Hepatocyte (in vitro differentiated cells): ENCODE results near the gene BEAN1. TPM values are rescaled to one million over a fixed set of nuclear protein-coding genes. Genes with fewer than 3 reads are reported as not detected.

Experiments used
- DNase-seq: peaks from one replicate; pipeline ENCODE4 v3.0.0-alpha.2; 2016; ENCODE audit warnings: low spot score
- H2AFZ ChIP-seq: fragments of 200-600 bp; sonication (generic); 2 replicates; pipeline ENCODE4 v1.6.0; 2016; ENCODE audit warnings: antibody characterized with exemption, mild to moderate bottlenecking
- H3K27ac ChIP-seq: fragments of 200-600 bp; sonication (generic); 2 replicates; pipeline ENCODE4 v1.5.1; 2016; ENCODE audit warnings: mild to moderate bottlenecking
- H3K27me3 ChIP-seq: fragments of 200-600 bp; sonication (generic); 2 replicates; pipeline ENCODE4 v1.6.1; 2016
- H3K36me3 ChIP-seq: fragments of 200-600 bp; sonication (generic); replicated peaks from 2 replicates; pipeline ENCODE4 v1.5.1; 2016; ENCODE audit warnings: low read depth; ENCODE audit not compliant: insufficient read depth
- H3K4me1 ChIP-seq: fragments of 200-600 bp; sonication (generic); 2 replicates; pipeline ENCODE4 v1.5.1; 2016; ENCODE audit warnings: mild to moderate bottlenecking, moderate library complexity; ENCODE audit not compliant: insufficient read depth
- H3K4me2 ChIP-seq: fragments of 200-600 bp; sonication (generic); 2 replicates; pipeline ENCODE4 v1.6.0; 2016
- H3K4me3 ChIP-seq: fragments of 200-600 bp; sonication (generic); 2 replicates; pipeline ENCODE4 v1.5.1; 2016; ENCODE audit warnings: mild to moderate bottlenecking
- H3K79me2 ChIP-seq: fragments of 200-600 bp; sonication (generic); 2 replicates; pipeline ENCODE4 v1.6.0; 2017; ENCODE audit warnings: mild to moderate bottlenecking
- H3K9me2 ChIP-seq: fragments of 200-600 bp; sonication (generic); replicated peaks from 2 replicates; pipeline ENCODE4 v1.6.0; 2017; ENCODE audit warnings: mild to moderate bottlenecking; ENCODE audit not compliant: insufficient read depth
- H3K9me3 ChIP-seq: fragments of 200-600 bp; sonication (generic); 2 replicates; pipeline ENCODE4 v1.5.1; 2016; ENCODE audit warnings: low read depth, mild to moderate bottlenecking
- H4K20me1 ChIP-seq: fragments of 200-600 bp; sonication (generic); 2 replicates; pipeline ENCODE4 v1.6.0; 2016; ENCODE audit warnings: mild to moderate bottlenecking; ENCODE audit not compliant: insufficient read depth, poor library complexity, severe bottlenecking
- EZH2 ChIP-seq: fragments of 200-600 bp; sonication (generic); IDR thresholded peaks from 2 replicates; pipeline ENCODE4 v1.6.1; 2016; ENCODE audit warnings: antibody characterized with exemption, mild to moderate bottlenecking, borderline replicate concordance
- EZH2phosphoT487 ChIP-seq: fragments of 200-600 bp; sonication (generic); IDR thresholded peaks from one replicate; pipeline ENCODE4 v1.6.1; 2018; ENCODE audit warnings: antibody characterized with exemption, mild to moderate bottlenecking, low read depth, moderate library complexity; ENCODE audit not compliant: unreplicated experiment, severe bottlenecking
- WGBS: methylation state at CpG from one replicate; pipeline ENCODE4 v1.1.6; 2016; ENCODE audit warnings: low lambda C conversion rate; ENCODE audit errors: missing lambda C conversion rate; 5-methylcytosine and 5-hydroxymethylcytosine counted together
- polyA plus RNA-seq: library from polyadenylated mRNA; unstranded; fragments of >200 nt; fragmentation: Nextera tagmentation; extraction: Ambion mirVana; gene quantifications from 2 replicates; pipeline ENCODE4 v1.2.1, GENCODE V29; 2016
- total RNA-seq: library from RNA; depleted of rRNA; stranded (reverse); fragments of >200 nt; gene quantifications from 2 replicates; pipeline ENCODE4 v1.2.3, GENCODE V29; 2014
- TF ChIP-seq, protein P1 (sequence below): fragments of 200-600 bp; sonication (generic); IDR thresholded peaks from 2 replicates; pipeline ENCODE4 v1.5.1; 2016; ENCODE audit warnings: antibody characterized with exemption, mild to moderate bottlenecking; ENCODE audit not compliant: poor library complexity

Gene BEAN1
- total and polyA plus RNA-seq, 2 experiments from 2014 or later: 0.63 to 1.8 TPM

GRCh38 chr16:66389256-66390176 lies 37.6 kb upstream of the BEAN1 start:
- DNase-seq: no peak
- WGBS: 97% methylated on average over 13 of the region's 13 CpGs
- no peaks in the 10 kb centered on the region for H3K9me3 ChIP-seq

GRCh38 chr16:66390346-66391108 lies 36.6 kb upstream of the BEAN1 start:
- no peaks in the 10 kb centered on the region for H3K36me3 ChIP-seq
- no peaks in the 10 kb centered on the region for H3K27me3 ChIP-seq
- H3K9me3 ChIP-seq: no peaks in the 10 kb centered on the region
- H4K20me1 ChIP-seq: no peaks in the 10 kb centered on the region
- TF ChIP-seq, protein P1, sequence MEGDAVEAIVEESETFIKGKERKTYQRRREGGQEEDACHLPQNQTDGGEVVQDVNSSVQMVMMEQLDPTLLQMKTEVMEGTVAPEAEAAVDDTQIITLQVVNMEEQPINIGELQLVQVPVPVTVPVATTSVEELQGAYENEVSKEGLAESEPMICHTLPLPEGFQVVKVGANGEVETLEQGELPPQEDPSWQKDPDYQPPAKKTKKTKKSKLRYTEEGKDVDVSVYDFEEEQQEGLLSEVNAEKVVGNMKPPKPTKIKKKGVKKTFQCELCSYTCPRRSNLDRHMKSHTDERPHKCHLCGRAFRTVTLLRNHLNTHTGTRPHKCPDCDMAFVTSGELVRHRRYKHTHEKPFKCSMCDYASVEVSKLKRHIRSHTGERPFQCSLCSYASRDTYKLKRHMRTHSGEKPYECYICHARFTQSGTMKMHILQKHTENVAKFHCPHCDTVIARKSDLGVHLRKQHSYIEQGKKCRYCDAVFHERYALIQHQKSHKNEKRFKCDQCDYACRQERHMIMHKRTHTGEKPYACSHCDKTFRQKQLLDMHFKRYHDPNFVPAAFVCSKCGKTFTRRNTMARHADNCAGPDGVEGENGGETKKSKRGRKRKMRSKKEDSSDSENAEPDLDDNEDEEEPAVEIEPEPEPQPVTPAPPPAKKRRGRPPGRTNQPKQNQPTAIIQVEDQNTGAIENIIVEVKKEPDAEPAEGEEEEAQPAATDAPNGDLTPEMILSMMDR: no peak
- TF ChIP-seq EZH2phosphoT487 (no peak), EZH2 (no peak)
- H3K4me1 ChIP-seq: no peaks in the 10 kb centered on the region
- no peak overlapping the region for H3K4me3 ChIP-seq
- no peaks in the 10 kb centered on the region for H3K79me2 ChIP-seq
- H3K9me2 ChIP-seq: no peaks in the 10 kb centered on the region
- H3K27ac ChIP-seq: no peak overlapping the region
- H2AFZ ChIP-seq: no peak overlapping the region
- 85% methylated on average over 14 of the region's 14 CpGs for WGBS
- no peak overlapping the region for H3K4me2 ChIP-seq
- DNase-seq: no peak

More at GRCh38 chr16:66389256-66390176, 37.6 kb upstream of the BEAN1 start:
- Histone ChIP-seq H3K9me2 (no peaks in the 10 kb centered on the region), H3K36me3 (no peaks in the 10 kb centered on the region), H3K4me2 (no peak overlapping the region), H2AFZ (no peak overlapping the region), H3K4me3 (no peak overlapping the region), H3K27ac (no peak overlapping the region), H4K20me1 (no peaks in the 10 kb centered on the region), H3K4me1 (no peaks in the 10 kb centered on the region), H3K27me3 (no peaks in the 10 kb centered on the region), H3K79me2 (no peaks in the 10 kb centered on the region)
- TF ChIP-seq EZH2 (no peak), EZH2phosphoT487 (no peak)
- TF ChIP-seq, protein P1: no peak

DNA sequence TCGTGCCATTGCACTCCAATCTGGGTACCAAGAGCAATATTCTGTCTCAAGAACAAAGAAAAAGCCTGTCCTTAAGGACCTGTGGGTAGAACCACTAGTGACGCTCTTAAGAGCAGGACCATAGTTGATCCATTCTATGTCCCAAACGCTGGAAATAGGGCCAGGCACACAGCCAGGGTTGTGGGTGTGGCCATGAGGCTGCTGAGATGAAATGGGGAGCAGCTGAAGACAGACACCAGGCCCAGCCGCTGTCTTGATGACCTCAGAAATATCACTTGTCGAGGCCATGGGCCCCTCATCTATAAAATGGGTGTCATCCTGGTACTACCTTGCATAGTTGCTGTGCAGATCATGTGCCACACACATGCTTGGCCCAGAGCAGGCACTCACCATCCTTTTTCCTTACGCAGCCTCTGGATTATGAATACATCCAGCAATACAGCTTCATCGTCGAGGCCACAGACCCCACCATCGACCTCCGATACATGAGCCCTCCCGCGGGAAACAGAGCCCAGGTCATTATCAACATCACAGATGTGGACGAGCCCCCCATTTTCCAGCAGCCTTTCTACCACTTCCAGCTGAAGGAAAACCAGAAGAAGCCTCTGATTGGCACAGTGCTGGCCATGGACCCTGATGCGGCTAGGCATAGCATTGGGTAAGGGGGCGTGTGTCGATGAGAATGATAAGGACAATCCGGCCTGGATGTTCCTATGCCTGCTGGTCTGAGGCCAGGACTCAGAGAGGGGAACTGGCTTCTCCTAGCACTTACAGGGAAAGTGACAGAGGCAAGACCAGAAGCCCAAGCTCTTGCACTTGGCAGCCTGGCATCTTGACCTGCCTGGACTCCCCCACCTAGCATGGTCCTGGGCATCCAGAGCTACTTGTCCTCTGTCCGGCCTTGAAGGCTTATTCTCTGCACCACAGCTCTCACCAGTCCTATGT lies 35.1 kb upstream of the BEAN1 start:
- no peaks in the 10 kb centered on the region for H3K9me2 ChIP-seq
- no peaks in the 10 kb centered on the region for H3K27me3 ChIP-seq
- H3K4me3 ChIP-seq: no peak overlapping the region
- H3K79me2 ChIP-seq: no peaks in the 10 kb centered on the region
- H3K9me3 ChIP-seq: no peaks in the 10 kb centered on the region
- H4K20me1 ChIP-seq: no peaks in the 10 kb centered on the region
- WGBS: 90% methylated on average over 18 of the region's 18 CpGs
- no peaks in the 10 kb centered on the region for H3K36me3 ChIP-seq
- H3K27ac ChIP-seq: no peak overlapping the region
- no peaks in the 10 kb centered on the region for H3K4me1 ChIP-seq
- TF ChIP-seq, protein P1: no peak
- TF ChIP-seq EZH2 (no peak), EZH2phosphoT487 (no peak)
- no peak overlapping the region for H2AFZ ChIP-seq
- H3K4me2 ChIP-seq: no peak overlapping the region
- DNase-seq: no peak
